Upper lobe of left lung (tissue), 6 donors: Measurements from ENCODE around the gene MRPL14. TPM values are rescaled to one million over a fixed set of nuclear protein-coding genes. Genes with fewer than 3 reads are reported as not detected.

ENCODE experiments used
- ATAC-seq, 2 donors: fragments of 200-7000 bp; cut with Tn5 transposase; one replicate each; pipeline ENCODE4 v1.9.1; 2022; ENCODE audit warnings: mild to moderate bottlenecking in 2 of 2, moderate library complexity in 2 of 2; ENCODE audit not compliant: low FRiP score in 2 of 2
- DNase-seq, 2 donors: peaks; one replicate each; pipeline ENCODE4 v3.0.0-alpha.2; 2019 to 2020
- H3K27ac ChIP-seq, 4 donors: fragments of 200-600 bp; sonication (generic); one replicate each; pipeline ENCODE4 v1.5.1; 2016 to 2019
- H3K27me3 ChIP-seq, 4 donors: fragments of 200-600 bp; sonication (generic); one replicate each; pipeline ENCODE4 v1.5.1; 2017 to 2019
- H3K36me3 ChIP-seq, 4 donors: fragments of 200-600 bp; sonication (generic); one replicate each; pipeline ENCODE4 v1.5.1; 2016 to 2019
- H3K4me1 ChIP-seq, 4 donors: fragments of 200-600 bp; sonication (generic); one replicate each; pipeline ENCODE4 v1.5.1; 2018 to 2019
- H3K4me3 ChIP-seq, 4 donors: fragments of 200-600 bp; sonication (generic); one replicate each; pipeline ENCODE4 v1.5.1; 2017 to 2019; ENCODE audit warnings: mild to moderate bottlenecking in 2 of 4, moderate library complexity in 1 of 4
- H3K9me3 ChIP-seq, 4 donors: fragments of 200-600 bp; sonication (generic); one replicate each; pipeline ENCODE4 v1.5.1; 2018 to 2019
- EP300 ChIP-seq, 4 donors: sonication (generic); formaldehyde crosslinking; IDR thresholded peaks; one replicate each; pipeline ENCODE4 v1.5.1; 2017; ENCODE audit warnings: antibody characterized with exemption in 4 of 4, control low read depth in 2 of 4
- POLR2A ChIP-seq, 4 donors: fragments of 450-650 bp; IDR thresholded peaks; one replicate each; pipeline ENCODE4 v1.5.1; 2016 to 2017; ENCODE audit warnings: antibody characterized with exemption in 4 of 4, mild to moderate bottlenecking in 2 of 4
- POLR2AphosphoS5 ChIP-seq, 2 donors: sonication (generic); formaldehyde crosslinking; IDR thresholded peaks; one replicate each; pipeline ENCODE4 v1.5.1; 2017; ENCODE audit warnings: antibody characterized with exemption in 2 of 2
- WGBS, 2 donors: methylation state at CpG; one replicate each; pipeline ENCODE4 v1.1.5; 2017 to 2018; 5-methylcytosine and 5-hydroxymethylcytosine counted together
- total RNA-seq, 6 donors: library from RNA; depleted of rRNA in 4 of 6; stranded (reverse); fragments of >200 nt in 4 of 6; gene quantifications; one replicate each; pipeline versions ENCODE4 v1.1.0 to v1.2.1, GENCODE V29; 2016 to 2021
- TF ChIP-seq, protein P1 (sequence below), 6 experiments: fragments of 450-650 bp in 4 of 6; fragments of 200-600 bp in 2 of 6; sonication (generic) in 2 of 6; IDR thresholded peaks; one replicate each; pipeline ENCODE4 v1.5.1; 2016 to 2019; ENCODE audit warnings: antibody characterized with exemption in 6 of 6
- donor health status: DM: no; HTN: no; CAD: no; lungs with moderate emphysema.
- donor health status: DM: no; HTN: yes; CAD: no; lungs with severe emphysema.

Gene MRPL14
- total RNA-seq, 6 donors from 2014 or later = 89.1 to 164 (median 97.7) TPM

DNA sequence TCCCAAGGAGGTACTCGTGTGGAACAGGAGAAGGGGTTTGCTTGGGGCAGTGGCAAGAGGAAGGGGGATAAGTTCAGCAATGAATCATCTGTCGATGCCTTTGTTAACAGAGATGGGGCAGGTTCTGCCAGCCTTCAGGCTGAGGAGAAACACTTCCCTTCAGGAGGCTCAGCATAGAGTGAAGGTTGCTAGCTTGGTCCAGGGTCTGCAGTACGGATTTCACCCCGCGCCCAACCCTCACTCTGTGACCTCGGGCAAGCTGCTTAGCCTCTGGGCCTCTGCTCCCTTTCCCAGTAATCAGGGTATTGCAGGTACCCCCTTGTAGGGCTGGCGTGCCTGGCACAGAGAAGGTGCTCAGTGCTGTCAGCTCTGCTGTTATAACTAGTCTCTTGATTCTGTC is 38.9 kb upstream of the MRPL14 start:
- Histone ChIP-seq H3K27me3 (no peaks in the 10 kb centered on the region), H3K27ac (no peak overlapping the region), H3K4me3 (no peak overlapping the region), H3K4me1 (no peaks in the 10 kb centered on the region), H3K9me3 (no peaks in the 10 kb centered on the region), H3K36me3 (no peaks in the 10 kb centered on the region)
- TF ChIP-seq, protein P1, sequence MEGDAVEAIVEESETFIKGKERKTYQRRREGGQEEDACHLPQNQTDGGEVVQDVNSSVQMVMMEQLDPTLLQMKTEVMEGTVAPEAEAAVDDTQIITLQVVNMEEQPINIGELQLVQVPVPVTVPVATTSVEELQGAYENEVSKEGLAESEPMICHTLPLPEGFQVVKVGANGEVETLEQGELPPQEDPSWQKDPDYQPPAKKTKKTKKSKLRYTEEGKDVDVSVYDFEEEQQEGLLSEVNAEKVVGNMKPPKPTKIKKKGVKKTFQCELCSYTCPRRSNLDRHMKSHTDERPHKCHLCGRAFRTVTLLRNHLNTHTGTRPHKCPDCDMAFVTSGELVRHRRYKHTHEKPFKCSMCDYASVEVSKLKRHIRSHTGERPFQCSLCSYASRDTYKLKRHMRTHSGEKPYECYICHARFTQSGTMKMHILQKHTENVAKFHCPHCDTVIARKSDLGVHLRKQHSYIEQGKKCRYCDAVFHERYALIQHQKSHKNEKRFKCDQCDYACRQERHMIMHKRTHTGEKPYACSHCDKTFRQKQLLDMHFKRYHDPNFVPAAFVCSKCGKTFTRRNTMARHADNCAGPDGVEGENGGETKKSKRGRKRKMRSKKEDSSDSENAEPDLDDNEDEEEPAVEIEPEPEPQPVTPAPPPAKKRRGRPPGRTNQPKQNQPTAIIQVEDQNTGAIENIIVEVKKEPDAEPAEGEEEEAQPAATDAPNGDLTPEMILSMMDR (IDR thresholded peaks at IDR 0.05) = no peak
- TF ChIP-seq POLR2A (IDR thresholded peaks at IDR 0.05) (no peak), EP300 (IDR thresholded peaks at IDR 0.05) (no peak), POLR2AphosphoS5 (IDR thresholded peaks at IDR 0.05) (no peak)
- 69 to 81% methylated on average over 7 of the region's 7 CpGs for WGBS, 2 donors
- ATAC-seq (no peak), DNase-seq (no peak)

DNA sequence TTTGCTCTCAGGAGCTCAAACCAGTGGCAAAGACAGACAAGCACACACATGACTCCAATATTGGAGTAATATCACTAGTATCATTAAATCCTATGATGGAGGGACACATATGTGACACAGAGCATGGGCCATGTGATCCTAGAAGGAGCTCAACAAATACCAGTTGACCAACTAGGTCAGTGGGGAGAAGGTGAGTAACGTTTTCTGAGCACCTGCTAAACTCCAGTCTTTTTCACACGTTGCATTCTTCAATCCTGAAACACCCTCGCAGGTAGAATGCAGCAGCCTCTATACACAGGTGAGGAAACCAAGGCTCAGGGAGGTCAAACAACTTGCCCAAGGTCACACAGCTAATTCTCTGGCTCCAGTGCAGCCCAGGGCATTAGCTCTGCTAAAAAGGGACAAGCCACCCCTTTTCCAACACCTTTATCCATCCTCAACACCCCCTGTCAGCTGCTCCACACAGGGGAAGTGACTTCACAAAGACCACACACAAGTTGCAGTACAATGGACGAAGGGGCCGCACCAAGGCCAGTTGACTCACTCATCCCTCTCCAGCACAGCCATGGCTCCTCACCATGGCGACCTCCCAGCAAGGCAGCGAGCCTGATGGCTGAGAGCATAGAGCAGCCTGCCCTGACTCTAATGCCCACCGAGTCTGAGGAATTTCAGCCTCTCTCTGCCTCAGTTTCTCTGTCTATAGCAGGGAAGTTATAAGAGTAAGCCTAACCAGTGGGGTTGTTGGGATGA is 35.8 kb upstream of the MRPL14 start:
- no peak overlapping the region for H3K27ac ChIP-seq
- DNase-seq = no peak
- H3K4me1 ChIP-seq = no peaks in the 10 kb centered on the region
- H3K4me3 ChIP-seq = no peak overlapping the region
- no peaks in the 10 kb centered on the region for H3K27me3 ChIP-seq
- 74 to 81% methylated on average over 8 of the region's 8 CpGs for WGBS, 2 donors
- no peak for ATAC-seq
- TF ChIP-seq EP300 (IDR thresholded peaks at IDR 0.05) = no peak
- TF ChIP-seq, protein P1 (IDR thresholded peaks at IDR 0.05) = no peak
- no peak for TF ChIP-seq POLR2AphosphoS5 (IDR thresholded peaks at IDR 0.05)
- no peak for TF ChIP-seq POLR2A (IDR thresholded peaks at IDR 0.05)
- no peaks in the 10 kb centered on the region for H3K9me3 ChIP-seq
- no peaks in the 10 kb centered on the region for H3K36me3 ChIP-seq

DNA sequence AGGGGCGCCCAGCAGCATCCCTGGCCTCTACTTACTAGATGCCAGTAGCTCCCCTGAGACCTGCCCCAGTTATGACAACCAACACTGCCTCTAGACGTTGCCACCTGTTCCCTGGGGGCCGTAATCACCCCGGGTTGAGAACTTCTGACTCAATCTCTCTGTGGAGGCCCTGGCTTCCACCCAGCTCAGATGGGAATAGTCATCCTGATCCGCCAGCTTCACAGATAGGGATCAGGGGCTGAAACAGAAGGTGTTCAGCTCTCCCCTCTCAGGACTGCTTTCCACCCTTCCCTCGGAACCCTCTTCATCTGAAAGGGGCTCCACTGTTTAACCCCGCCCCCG is 34.7 kb upstream of the MRPL14 start:
- ATAC-seq (no peak), DNase-seq (no peak)
- 72 to 81% methylated on average over 6 to 8 of the region's 8 CpGs for WGBS, 2 donors
- Histone ChIP-seq H3K9me3 (no peaks in the 10 kb centered on the region), H3K27me3 (no peaks in the 10 kb centered on the region), H3K4me3 (no peak overlapping the region), H3K27ac (no peak overlapping the region), H3K36me3 (no peaks in the 10 kb centered on the region), H3K4me1 (no peaks in the 10 kb centered on the region)
- TF ChIP-seq, protein P1 (IDR thresholded peaks at IDR 0.05) = no peak

DNA sequence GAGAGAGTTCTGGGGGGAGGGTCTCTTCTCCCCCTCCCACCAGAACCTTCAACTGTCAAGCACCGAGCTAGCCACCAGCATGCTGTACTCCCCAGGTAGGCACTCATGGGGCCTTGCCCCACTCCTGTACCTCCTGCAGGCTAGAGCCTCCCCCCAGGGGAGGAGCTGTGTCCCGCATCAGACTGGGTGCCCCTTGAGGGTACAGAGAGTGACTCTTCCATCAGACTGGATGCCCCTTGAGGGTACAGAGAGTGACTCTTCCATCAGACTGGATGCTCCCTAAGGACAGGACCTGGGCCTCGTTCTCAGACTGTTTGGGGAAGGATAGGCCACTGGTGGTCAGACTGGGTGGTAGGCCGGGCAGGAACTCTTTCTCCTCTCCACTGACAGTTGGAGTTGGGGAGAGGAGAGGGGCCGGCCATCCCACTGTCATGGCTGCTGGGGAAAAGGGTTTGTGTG is 31.5 kb upstream of the MRPL14 start, which contains the start of gene CAPN11:
CAPN11 (plus strand) TSS at position 51 of the 459 bp plus-strand sequence; CDS start at position 80, 29 bp downstream.
- DNase-seq = no peak
- WGBS, 2 donors = 95 to 96% methylated on average over 3 to 5 of the region's 5 CpGs
- Histone ChIP-seq H3K4me3 (no peak within 1 kb of the TSS), H3K9me3 (no peaks in the 10 kb centered on the region), H3K4me1 (no peaks in the 10 kb centered on the region), H3K27me3 (no peaks in the 10 kb centered on the region), H3K36me3 (peaks cover 0 to 3% (median 0%) of the 10 kb centered on the region in 4 donors), H3K27ac (no peak within 1 kb of the TSS)
- TF ChIP-seq POLR2AphosphoS5 (IDR thresholded peaks at IDR 0.05) (no peak), POLR2A (IDR thresholded peaks at IDR 0.05) (no peak)
- ATAC-seq = no peak

DNA sequence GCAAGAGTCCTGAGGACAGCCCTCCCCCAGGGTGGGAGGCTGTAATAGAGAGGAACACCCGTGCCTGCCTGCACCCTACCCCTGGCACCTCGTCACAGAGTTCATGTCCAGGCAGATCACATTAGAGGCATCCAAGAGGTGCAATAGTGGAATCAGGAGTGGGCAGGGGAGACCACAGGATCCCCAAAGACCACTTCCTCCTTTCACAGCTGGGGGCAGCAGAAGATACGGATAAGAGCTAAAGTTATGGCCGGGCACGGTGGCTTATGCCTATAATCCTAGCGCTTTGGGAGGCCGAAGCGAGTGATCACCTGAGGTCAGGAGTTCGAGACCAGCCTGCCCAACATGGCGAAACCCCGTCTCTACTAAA is 29.9 kb upstream of the MRPL14 start:
- no peaks in the 10 kb centered on the region for H3K9me3 ChIP-seq
- H3K27ac ChIP-seq = no peak overlapping the region
- H3K4me1 ChIP-seq = no peaks in the 10 kb centered on the region
- WGBS, 2 donors = 81 to 89% methylated on average over 9 to 11 of the region's 11 CpGs
- no peak for DNase-seq
- TF ChIP-seq POLR2A (IDR thresholded peaks at IDR 0.05) (no peak), POLR2AphosphoS5 (IDR thresholded peaks at IDR 0.05) (no peak), EP300 (IDR thresholded peaks at IDR 0.05) (no peak)
- TF ChIP-seq, protein P1 (IDR thresholded peaks at IDR 0.05) = no peak
- peaks cover 0 to 13% (median 8%) of the 10 kb centered on the region in 4 donors for H3K36me3 ChIP-seq
- no peak overlapping the region for H3K4me3 ChIP-seq
- no peak for ATAC-seq
- H3K27me3 ChIP-seq = no peaks in the 10 kb centered on the region
